HG02970 (cell line): ENCODE results near the gene RYR3.

Source experiments
- ATAC-seq: cut with Tn5 transposase; IDR thresholded peaks from one replicate; pipeline ENCODE4 v1.9.1; 2021; ENCODE audit warnings: mild to moderate bottlenecking, moderate library complexity, moderate number of reproducible peaks; ENCODE audit not compliant: unreplicated experiment, low FRiP score

Gene RYR3

GRCh38 chr15:33378866-33379480, 68.2 kb downstream of the RYR3 start:
- ATAC-seq, result no peak

GRCh38 chr15:33380406-33380805, 69.6 kb downstream of the RYR3 start:
- ATAC-seq, result no peak

GRCh38 chr15:33382491-33382890, 71.7 kb downstream of the RYR3 start:
- ATAC-seq, result no peak

- no peak for ATAC-seq
Measured at GRCh38 chr15:33384307-33384706, 73.5 kb downstream of the RYR3 start.

- no peak for ATAC-seq
Measured at GRCh38 chr15:33392453-33392852, 81.7 kb downstream of the RYR3 start.

GRCh38 chr15:33393546-33393945, 82.8 kb downstream of the RYR3 start:
- no peak for ATAC-seq

- no peak for ATAC-seq
Measured at GRCh38 chr15:33395321-33395720, 84.6 kb downstream of the RYR3 start.

- ATAC-seq, result no peak
Measured at GRCh38 chr15:33395846-33396245, 85.1 kb downstream of the RYR3 start.

GRCh38 chr15:33396475-33396874, 85.7 kb downstream of the RYR3 start:
- ATAC-seq, result no peak

- ATAC-seq, result no peak
Measured at GRCh38 chr15:33398555-33398954, 87.8 kb downstream of the RYR3 start.

GRCh38 chr15:33400941-33401340, 90.2 kb downstream of the RYR3 start:
- no peak for ATAC-seq

- ATAC-seq, result no peak
Measured at GRCh38 chr15:33402600-33402999, 91.8 kb downstream of the RYR3 start.

GRCh38 chr15:33405096-33405495, 94.3 kb downstream of the RYR3 start:
- no peak for ATAC-seq

GRCh38 chr15:33411596-33412540, 101.1 kb downstream of the RYR3 start:
- ATAC-seq, result no peak

GRCh38 chr15:33419701-33420100, 108.9 kb downstream of the RYR3 start:
- ATAC-seq, result no peak

GRCh38 chr15:33424025-33424424, 113.3 kb downstream of the RYR3 start:
- ATAC-seq, result no peak

GRCh38 chr15:33425142-33425541, 114.4 kb downstream of the RYR3 start:
- no peak for ATAC-seq

GRCh38 chr15:33430577-33430976, 119.8 kb downstream of the RYR3 start:
- ATAC-seq, result no peak

GRCh38 chr15:33433821-33434220, 123.1 kb downstream of the RYR3 start:
- no peak for ATAC-seq

- no peak for ATAC-seq
Measured at GRCh38 chr15:33438396-33438795, 127.6 kb downstream of the RYR3 start.

- ATAC-seq, result no peak
Measured at GRCh38 chr15:33440900-33441299, 130.1 kb downstream of the RYR3 start.

GRCh38 chr15:33442449-33442848, 131.7 kb downstream of the RYR3 start:
- ATAC-seq, result no peak
